Measurements from ENCODE around the gene MESD. TPM values are rescaled to one million over a fixed set of nuclear protein-coding genes. Genes with fewer than 3 reads are reported as not detected.

MESD gene
- total and polyA plus RNA-seq, 9 of the 15 experiments (the other 6 are each of a cell fraction or from before 2014, with no cell fraction given) = 11.3 to 39.7 (median 22.8) TPM

- TF ChIP-seq JUND (IDR thresholded peaks at IDR 0.05; ENCODE audit: borderline replicate concordance, low read depth, low read length) (0 out of 2 replicates have a peak, but pooled peaks have one; percentile 7), JUND (tag; IDR thresholded peaks at IDR 0.05; ENCODE audit: borderline replicate concordance, low read depth, low read length) (no peak), ZNF592 (IDR thresholded peaks at IDR 0.05) (peak; percentile 38; the same call in 1 of the 2 replicates), ZNF184 (CRISPR knock-in tag; IDR thresholded peaks at IDR 0.05) (no peak), MXI1 (IDR thresholded peaks at IDR 0.05; ENCODE audit: low read depth, low read length) (0 out of 2 replicates have a peak, but pooled peaks have one; percentile 48), NFE2 (IDR thresholded peaks at IDR 0.05; ENCODE audit: low read depth) (peak; percentile 73), LEF1 (IDR thresholded peaks at IDR 0.05) (0 out of 2 replicates have a peak, but pooled peaks have one; percentile 9), MNT (conservative IDR thresholded peaks at IDR 0.05) (peak in 1 of 2 experiments; percentile 22; a peak in 1 of 4 replicates), GABPB1 (CRISPR knock-in tag; IDR thresholded peaks at IDR 0.05) (no peak), ESRRA (IDR thresholded peaks at IDR 0.05; ENCODE audit: borderline replicate concordance, low read depth) (no peak), PKNOX1 (IDR thresholded peaks at IDR 0.05) (peak; percentile 42; the same call in 1 of the 2 replicates), TAF1 (IDR thresholded peaks at IDR 0.05; ENCODE audit: control insufficient read depth, extremely low read depth, insufficient read depth, low read length, severe bottlenecking) (peak; percentile 56), HNRNPL (IDR thresholded peaks at IDR 0.05; ENCODE audit: low read depth, low read length) (no peak), SUPT5H (IDR thresholded peaks at IDR 0.05) (peak; percentile 38; the same call in 1 of the 2 replicates), CBFA2T3 (IDR thresholded peaks at IDR 0.05) (peak; percentile 42), SPI1 (IDR thresholded peaks at IDR 0.05; ENCODE audit: borderline replicate concordance, low read depth, low read length) (peak; percentile 36; the same call in 1 of the 2 replicates), FOXM1 (IDR thresholded peaks at IDR 0.05; ENCODE audit: low read depth) (peak; percentile 53), FOXM1 (CRISPR knock-in tag; IDR thresholded peaks at IDR 0.05; ENCODE audit: low read depth) (no peak), ATF1 (CRISPR knock-in tag; IDR thresholded peaks at IDR 0.05) (no peak), ATF1 (tag; IDR thresholded peaks at IDR 0.05) (peak; percentile 36), HDAC1 (IDR thresholded peaks at IDR 0.05) (peak in 1 of 2 experiments; percentile 24; a peak in 1 of 4 replicates), ZEB2 (IDR thresholded peaks at IDR 0.05) (peak; percentile 88), CBX8 (IDR thresholded peaks at IDR 0.05; ENCODE audit: borderline replicate concordance, extremely low read depth, low read depth, low read length, poor library complexity, severe bottlenecking) (no peak), POLR2B (IDR thresholded peaks at IDR 0.05; ENCODE audit: low read depth, partially characterized antibody) (peak; percentile 53), POLR2AphosphoS5 (IDR thresholded peaks at IDR 0.05; ENCODE audit: control insufficient read depth, insufficient read depth, low read depth, low read length) (peak; percentile 56)
These were observed 10.0 kb upstream of the MESD start (continued) for GRCh38 chr15:80999623-81000036.
